ENCODE data around the gene SKP2.

- TF ChIP-seq POLR2A (IDR thresholded peaks at IDR 0.05) (no peak), POLR2AphosphoS5 (IDR thresholded peaks at IDR 0.05) (no peak)
Observed at GRCh38 chr5:36125868-36126267, 26.0 kb upstream of the SKP2 start.
